WERI-Rb-1 (cell line): Measurements from ENCODE around the gene CFAP43.

ENCODE experiments used
- DNase-seq: peaks from one replicate; pipeline ENCODE4 v3.0.0-alpha.2; 2020
- H3K27ac ChIP-seq: fragments of 250-450 bp; sonication (Bioruptor Pico); 2 replicates; pipeline ENCODE4 v1.5.1; 2020; ENCODE audit warnings: mild to moderate bottlenecking, moderate library complexity
- H3K27me3 ChIP-seq: fragments of 250-450 bp; sonication (Bioruptor Pico); 2 replicates; pipeline ENCODE4 v1.5.1; 2021; ENCODE audit warnings: mild to moderate bottlenecking, low read depth, moderate library complexity; ENCODE audit not compliant: insufficient read depth, severe bottlenecking
- H3K36me3 ChIP-seq: fragments of 250-450 bp; sonication (Bioruptor Pico); 2 replicates; pipeline ENCODE4 v1.5.1; 2020; ENCODE audit warnings: mild to moderate bottlenecking, moderate library complexity
- H3K4me3 ChIP-seq: 2 replicates; pipeline ENCODE4 v1.5.1; 2011; ENCODE audit warnings: low read depth, mild to moderate bottlenecking, control low read depth, low read length
- H3K9me3 ChIP-seq: fragments of 250-450 bp; sonication (Bioruptor Pico); 2 replicates; pipeline ENCODE4 v1.5.1; 2021; ENCODE audit warnings: mild to moderate bottlenecking, moderate library complexity; ENCODE audit not compliant: severe bottlenecking
- CTCF ChIP-seq: IDR thresholded peaks from 2 replicates; pipeline ENCODE4 v1.5.1; 2011; ENCODE audit warnings: low read depth, mild to moderate bottlenecking, control low read depth, inconsistent platforms, low read length

The CFAP43 gene

GRCh38 chr10:104231784-104232612 lies at the start of gene CFAP43:
Gene CFAP43 (minus strand): TSS chr10:104232364. CDS start chr10:104232246, 118 bp downstream.
- H3K4me3 ChIP-seq, result peak within 1 kb of the TSS; percentile 65
- no peaks in the 10 kb centered on the region for H3K27me3 ChIP-seq
- no peaks in the 10 kb centered on the region for H3K9me3 ChIP-seq
- DNase-seq, result peak; percentile 98
- no peak for TF ChIP-seq CTCF
- H3K27ac ChIP-seq, result peak within 1 kb of the TSS; percentile 69
- H3K36me3 ChIP-seq, result no peaks in the 10 kb centered on the region

- Histone ChIP-seq H3K27me3 (no peaks in the 10 kb centered on the region), H3K4me3 (no peak overlapping the region), H3K36me3 (no peaks in the 10 kb centered on the region), H3K27ac (no peak overlapping the region), H3K9me3 (no peaks in the 10 kb centered on the region)
- TF ChIP-seq CTCF, result no peak
- DNase-seq, result no peak
Measured at GRCh38 chr10:104281694-104282093, 49.5 kb upstream of the CFAP43 start.

DNA sequence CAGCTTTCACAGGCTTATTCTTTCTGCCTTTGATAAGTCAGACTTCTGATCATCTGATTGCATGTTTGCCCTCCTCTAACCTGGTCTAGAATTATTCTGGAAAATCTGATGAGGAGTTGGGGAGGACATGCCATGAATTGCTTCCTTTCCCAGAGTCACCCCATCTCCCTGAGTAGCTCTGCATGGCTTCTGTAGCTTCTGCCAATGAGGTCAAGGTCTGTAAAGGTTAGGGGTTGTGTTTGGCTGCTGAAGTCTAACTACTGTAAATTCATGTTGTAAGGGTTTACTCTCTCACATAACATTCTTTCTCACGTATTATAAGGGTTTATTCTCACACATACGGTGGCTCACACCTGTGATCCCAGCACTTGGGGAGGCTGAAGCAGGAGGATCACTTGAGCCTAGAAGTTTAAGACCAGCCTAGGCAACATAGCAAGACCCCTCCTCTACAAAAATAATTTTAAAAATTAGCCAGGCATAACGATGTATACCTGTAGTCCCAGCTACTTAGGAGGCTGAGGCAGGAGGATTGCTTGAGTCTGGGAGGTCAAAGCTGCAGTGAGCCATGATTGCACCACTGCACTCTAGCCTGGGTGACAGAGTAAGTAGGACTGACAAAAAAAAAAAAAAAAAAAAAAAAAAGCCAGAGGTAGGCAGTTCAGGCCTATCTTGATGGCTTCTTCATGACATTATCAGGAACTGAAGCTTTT lies 47.5 kb upstream of the CFAP43 start:
- Histone ChIP-seq H3K27me3 (no peaks in the 10 kb centered on the region), H3K27ac (no peak overlapping the region), H3K4me3 (no peak overlapping the region), H3K36me3 (no peaks in the 10 kb centered on the region), H3K9me3 (no peaks in the 10 kb centered on the region)
- TF ChIP-seq CTCF, result no peak
- DNase-seq, result no peak

GRCh38 chr10:104277785-104278184 lies 45.6 kb upstream of the CFAP43 start:
- no peak for DNase-seq
- no peak overlapping the region for H3K27ac ChIP-seq
- H3K27me3 ChIP-seq, result no peaks in the 10 kb centered on the region
- no peaks in the 10 kb centered on the region for H3K36me3 ChIP-seq
- no peaks in the 10 kb centered on the region for H3K9me3 ChIP-seq
- no peak overlapping the region for H3K4me3 ChIP-seq
- TF ChIP-seq CTCF, result no peak

DNA sequence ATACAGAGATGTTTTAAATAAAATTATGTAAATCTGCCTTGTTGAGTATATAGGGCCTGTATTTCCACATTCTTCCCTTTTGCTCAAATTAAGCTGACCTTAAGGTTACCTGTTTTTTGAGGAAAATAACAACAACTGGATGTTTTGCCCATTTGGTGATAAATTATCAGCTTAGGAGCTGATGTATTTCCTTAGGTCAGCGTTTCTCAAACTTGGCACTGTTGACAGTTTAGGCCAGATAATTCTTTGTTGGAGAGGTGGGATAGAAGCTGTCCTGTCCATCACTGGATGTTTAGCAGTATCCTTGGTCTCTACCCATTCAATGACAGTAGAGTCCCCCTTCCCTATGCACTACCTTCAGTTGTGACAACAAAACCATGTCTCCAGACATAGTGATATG lies 44.0 kb upstream of the CFAP43 start:
- TF ChIP-seq CTCF, result no peak
- H3K36me3 ChIP-seq, result no peaks in the 10 kb centered on the region
- H3K4me3 ChIP-seq, result no peak overlapping the region
- no peak for DNase-seq
- no peaks in the 10 kb centered on the region for H3K27me3 ChIP-seq
- no peaks in the 10 kb centered on the region for H3K9me3 ChIP-seq
- no peak overlapping the region for H3K27ac ChIP-seq
